GM12878 (cell line): ENCODE results near the gene SLC35A5. TPM values are rescaled to one million over a fixed set of nuclear protein-coding genes. Genes with fewer than 3 reads are reported as not detected.

ENCODE experiments used
- ATAC-seq: fragments of 200-7000 bp; cut with Tn5 transposase; 3 replicates; pipeline ENCODE4 v1.9.1; 2020; ENCODE audit warnings: mild to moderate bottlenecking, moderate library complexity
- BruUV-seq: library from RNA; stranded (reverse); fragments of 400-500 nt; replicated peaks from 2 replicates; lab custom pipeline; 2021; lab: Mats Ljungman, UMichigan
- CTCF ChIA-PET: fragments of 300-600 bp; sonication (Branson Sonifier 250); formaldehyde crosslinking; extraction: SDS; loops from one replicate; lab custom pipeline; 2021; ENCODE audit warnings: inconsistent platforms; lab: Yijun Ruan, JAX
- POLR2A ChIA-PET: fragments of 350-600 bp; formaldehyde crosslinking; extraction: SDS; loops from one replicate; lab custom pipeline; 2021; ENCODE audit warnings: inconsistent platforms; lab: Charles Lee
- RAD21 ChIA-PET: fragments of 300-600 bp; sonication (Branson Sonifier 250); formaldehyde crosslinking; loops from one replicate; lab custom pipeline; 2023; ENCODE audit warnings: antibody characterized with exemption; ENCODE audit not compliant: unreplicated experiment; lab: Charles Lee
- SMC1A ChIA-PET: fragments of 300-600 bp; sonication (Branson Sonifier 250); formaldehyde crosslinking; loops from one replicate; lab custom pipeline; 2023; ENCODE audit not compliant: unreplicated experiment, uncharacterized antibody; lab: Charles Lee
- DNase-seq: peaks from one replicate; pipeline ENCODE4 v3.0.0-alpha.2; 2011; ENCODE audit warnings: low read depth, low spot score
- FAIRE-seq: peaks from 3 replicates; lab custom pipeline; 2011; peaks lifted over from hg19 to GRCh38; lab: Jason Lieb, UNC
- H2AFZ ChIP-seq: 2 replicates; pipeline ENCODE4 v1.6.0; 2011; ENCODE audit warnings: low read depth, low read length, control low read depth; ENCODE audit not compliant: control insufficient read depth
- H3K27ac ChIP-seq: 2 replicates; pipeline ENCODE4 v1.5.1; 2011; ENCODE audit warnings: control low read depth; ENCODE audit not compliant: control insufficient read depth, insufficient read depth
- H3K27me3 ChIP-seq, 2 experiments: replicated peaks in 1 of 2; 2 replicates each; pipeline versions ENCODE4 v1.6.0 to v1.6.1; 2011; ENCODE audit warnings: low read length in 1 of 2; ENCODE audit not compliant: control insufficient read depth in 2 of 2, insufficient read depth in 2 of 2
- H3K36me3 ChIP-seq, 2 experiments: 2 replicates each; pipeline ENCODE4 v1.5.1; 2011; ENCODE audit warnings: low read length in 1 of 2; ENCODE audit not compliant: control insufficient read depth in 2 of 2, insufficient read depth in 2 of 2
- H3K4me1 ChIP-seq: 2 replicates; pipeline ENCODE4 v1.6.1; 2011; ENCODE audit warnings: mild to moderate bottlenecking, low read length, moderate library complexity, mixed read lengths; ENCODE audit not compliant: control insufficient read depth, insufficient read depth
- H3K4me2 ChIP-seq: 2 replicates; pipeline ENCODE4 v1.6.0; 2011; ENCODE audit warnings: control low read depth; ENCODE audit not compliant: control insufficient read depth, insufficient read depth
- H3K4me3 ChIP-seq: fragments of 200-600 bp; sonication (generic); 2 replicates; pipeline ENCODE4 v1.5.1; 2016
- H3K79me2 ChIP-seq: 2 replicates; pipeline ENCODE4 v1.6.0; 2011; ENCODE audit warnings: low read length; ENCODE audit not compliant: control insufficient read depth, insufficient read depth
- H3K9ac ChIP-seq: 2 replicates; pipeline ENCODE4 v1.8.0; 2011; ENCODE audit warnings: low read length, control low read depth, mixed read lengths; ENCODE audit not compliant: control insufficient read depth, insufficient read depth
- H3K9me3 ChIP-seq: replicated peaks from 3 replicates; pipeline ENCODE4 v1.5.1; 2011; ENCODE audit warnings: mild to moderate bottlenecking, low read length; ENCODE audit not compliant: control insufficient read depth, insufficient read depth
- H4K20me1 ChIP-seq: 2 replicates; pipeline ENCODE4 v1.6.0; 2011; ENCODE audit not compliant: control insufficient read depth, insufficient read depth
- ASH2L ChIP-seq: fragments of 300-600, 200-600 bp; sonication (generic); IDR thresholded peaks from 2 replicates; pipeline ENCODE4 v1.6.1; 2017; ENCODE audit warnings: low read depth, mild to moderate bottlenecking, borderline replicate concordance
- DPF2 ChIP-seq: fragments of 450-650 bp; IDR thresholded peaks from 2 replicates; pipeline ENCODE4 v1.6.1; 2017; ENCODE audit warnings: mild to moderate bottlenecking
- MYC ChIP-seq: IDR thresholded peaks from 2 replicates; pipeline ENCODE4 v1.6.1; 2011; ENCODE audit warnings: mild to moderate bottlenecking, low read length, moderate library complexity, inconsistent platforms; ENCODE audit not compliant: insufficient read depth, insufficient replicate concordance, insufficient read length, severe bottlenecking
- SUZ12 ChIP-seq: fragments of 200-600 bp; sonication (generic); IDR thresholded peaks from one replicate; pipeline ENCODE4 v1.6.1; 2018; ENCODE audit warnings: antibody characterized with exemption, mild to moderate bottlenecking; ENCODE audit not compliant: unreplicated experiment
- WGBS: methylation state at CpG from one replicate; pipeline ENCODE4 v1.1.6; 2016; ENCODE audit warnings: low lambda C conversion rate; ENCODE audit not compliant: insufficient replicate concordance, insufficient coverage; ENCODE audit errors: missing lambda C conversion rate; 5-methylcytosine and 5-hydroxymethylcytosine counted together
- in situ Hi-C: fragments of 300-500 bp; cut with MboI; formaldehyde crosslinking; loops from 9 replicates; pipeline ENCODE4 v1.14.3; 2018; ENCODE audit warnings: mixed read lengths
- intact Hi-C: fragments of 100-400 bp; cut with micrococcal nuclease; formaldehyde crosslinking; loops from one replicate; pipeline ENCODE4 v1.14.2; 2022; ENCODE audit not compliant: unreplicated experiment
- polyA plus RNA-seq, 11 experiments: library from polyadenylated mRNA; depleted of rRNA in 4 of 11; unstranded in 6 of 11; stranded (reverse) in 5 of 11; fragments of >200 nt; fragmentation: Nextera tagmentation in 4 of 11; fragmentation: Illumina TruSeq in 1 of 11; extraction: Ambion mirVana in 4 of 11; extraction: Trizol in 1 of 11; gene quantifications; 1 replicate in 1 of 11; 2 replicates in 10 of 11; pipeline versions ENCODE4 v1.2.1 to v1.2.3, GENCODE V29; 2011 to 2016; ENCODE audit warnings: inconsistent platforms in 2 of 11, missing spikeins in 2 of 11, low read depth in 1 of 11
- total RNA-seq, 4 experiments: library from RNA; depleted of rRNA in 3 of 4; stranded (reverse); fragments of >200 nt in 3 of 4; fragmentation: Illumina TruSeq in 1 of 4; extraction: Trizol in 1 of 4; gene quantifications; 2 replicates each; pipeline versions ENCODE4 v1.2.1 to v1.2.3, GENCODE V29; 2013 to 2021
- TF ChIP-seq, protein P1 (sequence below): IDR thresholded peaks from 2 replicates; pipeline ENCODE4 v1.6.1; 2012; ENCODE audit warnings: mild to moderate bottlenecking, low read depth, low read length
- TF ChIP-seq, protein P2 (sequence below): fragments of 450-650 bp; formaldehyde crosslinking; IDR thresholded peaks from 2 replicates; pipeline ENCODE4 v1.4.0; 2022; ENCODE audit warnings: mild to moderate bottlenecking, moderate library complexity
- TF ChIP-seq, protein P3 (sequence below): IDR thresholded peaks from 2 replicates; pipeline ENCODE4 v1.6.1; 2012; ENCODE audit warnings: low read depth, low read length, improper control_type of control experiment

The SLC35A5 gene
- total and polyA plus RNA-seq, 10 of the 15 experiments (the other 5 are each of a cell fraction or from before 2014, with no cell fraction given), result 10.9 to 38.1 (median 16.0) TPM

DNA sequence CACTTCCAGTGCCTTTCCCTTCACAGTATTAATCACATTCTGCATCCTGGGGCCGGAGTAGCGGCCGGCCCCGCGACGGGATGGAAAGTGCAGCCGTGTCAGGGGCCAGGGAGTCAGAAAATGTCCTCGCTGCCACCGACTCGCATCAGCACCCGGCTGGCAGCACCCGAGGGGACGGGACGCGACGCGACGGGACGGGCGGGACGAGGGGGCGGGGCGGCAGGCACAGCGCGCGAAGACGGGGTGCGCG lies 436 bp upstream of the SLC35A5 start:
- Histone ChIP-seq H3K4me3 (peak overlapping the region; percentile 81), H3K27ac (peak overlapping the region; percentile 92), H3K27me3 (no peaks in the 10 kb centered on the region), H3K4me2 (peak overlapping the region; percentile 64), H4K20me1 (no peaks in the 10 kb centered on the region), H3K9ac (peak overlapping the region; percentile 74), H3K36me3 (no peaks in the 10 kb centered on the region; a peak in 2 of 4 replicates), H3K4me1 (peaks cover 4% of the 10 kb centered on the region; the same call in 1 of the 2 replicates), H2AFZ (peak overlapping the region; percentile 100), H3K9me3 (no peaks in the 10 kb centered on the region; the same call in 2 of the 3 replicates), H3K79me2 (peaks cover 55% of the 10 kb centered on the region)
- 2% methylated on average over 27 of the region's 29 CpGs for WGBS
- in situ Hi-C loops (no loop called here), intact Hi-C loops (no loop called here)
- peak; percentile 65 for ATAC-seq
- TF ChIP-seq, protein P1, sequence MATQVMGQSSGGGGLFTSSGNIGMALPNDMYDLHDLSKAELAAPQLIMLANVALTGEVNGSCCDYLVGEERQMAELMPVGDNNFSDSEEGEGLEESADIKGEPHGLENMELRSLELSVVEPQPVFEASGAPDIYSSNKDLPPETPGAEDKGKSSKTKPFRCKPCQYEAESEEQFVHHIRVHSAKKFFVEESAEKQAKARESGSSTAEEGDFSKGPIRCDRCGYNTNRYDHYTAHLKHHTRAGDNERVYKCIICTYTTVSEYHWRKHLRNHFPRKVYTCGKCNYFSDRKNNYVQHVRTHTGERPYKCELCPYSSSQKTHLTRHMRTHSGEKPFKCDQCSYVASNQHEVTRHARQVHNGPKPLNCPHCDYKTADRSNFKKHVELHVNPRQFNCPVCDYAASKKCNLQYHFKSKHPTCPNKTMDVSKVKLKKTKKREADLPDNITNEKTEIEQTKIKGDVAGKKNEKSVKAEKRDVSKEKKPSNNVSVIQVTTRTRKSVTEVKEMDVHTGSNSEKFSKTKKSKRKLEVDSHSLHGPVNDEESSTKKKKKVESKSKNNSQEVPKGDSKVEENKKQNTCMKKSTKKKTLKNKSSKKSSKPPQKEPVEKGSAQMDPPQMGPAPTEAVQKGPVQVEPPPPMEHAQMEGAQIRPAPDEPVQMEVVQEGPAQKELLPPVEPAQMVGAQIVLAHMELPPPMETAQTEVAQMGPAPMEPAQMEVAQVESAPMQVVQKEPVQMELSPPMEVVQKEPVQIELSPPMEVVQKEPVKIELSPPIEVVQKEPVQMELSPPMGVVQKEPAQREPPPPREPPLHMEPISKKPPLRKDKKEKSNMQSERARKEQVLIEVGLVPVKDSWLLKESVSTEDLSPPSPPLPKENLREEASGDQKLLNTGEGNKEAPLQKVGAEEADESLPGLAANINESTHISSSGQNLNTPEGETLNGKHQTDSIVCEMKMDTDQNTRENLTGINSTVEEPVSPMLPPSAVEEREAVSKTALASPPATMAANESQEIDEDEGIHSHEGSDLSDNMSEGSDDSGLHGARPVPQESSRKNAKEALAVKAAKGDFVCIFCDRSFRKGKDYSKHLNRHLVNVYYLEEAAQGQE, result no peak
- TF ChIP-seq, protein P2, sequence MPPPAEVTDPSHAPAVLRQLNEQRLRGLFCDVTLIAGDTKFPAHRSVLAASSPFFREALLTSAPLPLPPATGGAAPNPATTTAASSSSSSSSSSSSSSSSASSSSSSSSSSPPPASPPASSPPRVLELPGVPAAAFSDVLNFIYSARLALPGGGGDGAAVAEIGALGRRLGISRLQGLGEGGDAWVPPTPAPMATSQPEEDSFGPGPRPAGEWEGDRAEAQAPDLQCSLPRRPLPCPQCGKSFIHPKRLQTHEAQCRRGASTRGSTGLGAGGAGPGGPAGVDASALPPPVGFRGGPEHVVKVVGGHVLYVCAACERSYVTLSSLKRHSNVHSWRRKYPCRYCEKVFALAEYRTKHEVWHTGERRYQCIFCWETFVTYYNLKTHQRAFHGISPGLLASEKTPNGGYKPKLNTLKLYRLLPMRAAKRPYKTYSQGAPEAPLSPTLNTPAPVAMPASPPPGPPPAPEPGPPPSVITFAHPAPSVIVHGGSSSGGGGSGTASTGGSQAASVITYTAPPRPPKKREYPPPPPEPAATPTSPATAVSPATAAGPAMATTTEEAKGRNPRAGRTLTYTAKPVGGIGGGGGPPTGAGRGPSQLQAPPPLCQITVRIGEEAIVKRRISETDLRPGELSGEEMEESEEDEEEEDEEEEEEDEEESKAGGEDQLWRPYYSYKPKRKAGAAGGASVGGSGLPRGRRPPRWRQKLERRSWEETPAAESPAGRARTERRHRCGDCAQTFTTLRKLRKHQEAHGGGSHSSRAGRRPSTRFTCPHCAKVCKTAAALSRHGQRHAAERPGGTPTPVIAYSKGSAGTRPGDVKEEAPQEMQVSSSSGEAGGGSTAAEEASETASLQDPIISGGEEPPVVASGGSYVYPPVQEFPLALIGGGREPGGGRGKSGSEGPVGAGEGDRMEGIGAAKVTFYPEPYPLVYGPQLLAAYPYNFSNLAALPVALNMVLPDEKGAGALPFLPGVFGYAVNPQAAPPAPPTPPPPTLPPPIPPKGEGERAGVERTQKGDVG (CRISPR knock-in tag), result 0 out of 2 replicates have a peak, but pooled peaks have one; percentile 2
- TF ChIP-seq, protein P3, sequence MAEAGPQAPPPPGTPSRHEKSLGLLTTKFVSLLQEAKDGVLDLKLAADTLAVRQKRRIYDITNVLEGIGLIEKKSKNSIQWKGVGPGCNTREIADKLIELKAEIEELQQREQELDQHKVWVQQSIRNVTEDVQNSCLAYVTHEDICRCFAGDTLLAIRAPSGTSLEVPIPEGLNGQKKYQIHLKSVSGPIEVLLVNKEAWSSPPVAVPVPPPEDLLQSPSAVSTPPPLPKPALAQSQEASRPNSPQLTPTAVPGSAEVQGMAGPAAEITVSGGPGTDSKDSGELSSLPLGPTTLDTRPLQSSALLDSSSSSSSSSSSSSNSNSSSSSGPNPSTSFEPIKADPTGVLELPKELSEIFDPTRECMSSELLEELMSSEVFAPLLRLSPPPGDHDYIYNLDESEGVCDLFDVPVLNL, result 0 out of 2 replicates have a peak, but pooled peaks have one; percentile 24
- peak; percentile 72; the same call in 1 of the 2 replicates for TF ChIP-seq ASH2L
- TF ChIP-seq MYC, result peak; percentile 52
- no peak for TF ChIP-seq SUZ12
- 0 out of 2 replicates have a peak, but pooled peaks have one; percentile 9 for TF ChIP-seq DPF2
- no peak for DNase-seq
- RAD21 ChIA-PET, result interaction anchor here (1.0 to 2.5 kb wide), 6 partner anchors 13 to 458 kb away, joined by 3 to 7 read pairs (median 4); partner anchors contain the start of gene SLC9C1
- CTCF ChIA-PET, result interaction anchor here (1.0 to 2.6 kb wide), 3 partner anchors 72 to 268 kb away, joined by 3 to 8 read pairs (median 5); partner anchors contain the start of gene SLC9C1
- POLR2A ChIA-PET, result interaction anchor here (0.6 to 2.4 kb wide), 7 partner anchors 10 to 457 kb away, joined by 3 to 9 read pairs (median 5); partner anchors contain the start of genes BTLA and CD200
- BruUV-seq, result TSS peak; percentile 62
- FAIRE-seq, result no peak
- SMC1A ChIA-PET, result interaction anchor here (0.7 to 1.4 kb wide), 3 partner anchors 19 to 449 kb away, joined by 3 to 9 read pairs (median 3); no protein-coding TSS in a partner anchor
